Measurements from ENCODE around the gene CELSR2.

Gene CELSR2

DNA sequence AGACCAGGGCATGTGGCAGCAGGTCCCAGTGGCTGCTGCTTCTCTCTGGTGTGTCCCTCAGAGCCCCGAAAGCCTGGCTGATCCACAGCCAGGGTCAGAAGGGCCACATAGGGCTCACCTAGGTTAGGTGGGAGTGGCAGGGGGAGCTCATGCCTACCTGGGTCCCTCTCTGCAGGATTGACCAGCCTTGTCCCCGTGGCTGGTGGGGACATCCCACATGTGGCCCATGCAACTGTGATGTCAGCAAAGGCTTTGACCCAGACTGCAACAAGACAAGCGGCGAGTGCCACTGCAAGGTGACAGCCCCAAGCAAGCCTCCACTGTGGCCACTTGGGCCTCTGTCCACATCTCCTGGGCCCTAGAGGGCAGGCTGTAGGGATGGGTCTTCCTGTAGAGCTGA, 15.7 kb downstream of the CELSR2 start:
- no peak for DNase-seq

DNA sequence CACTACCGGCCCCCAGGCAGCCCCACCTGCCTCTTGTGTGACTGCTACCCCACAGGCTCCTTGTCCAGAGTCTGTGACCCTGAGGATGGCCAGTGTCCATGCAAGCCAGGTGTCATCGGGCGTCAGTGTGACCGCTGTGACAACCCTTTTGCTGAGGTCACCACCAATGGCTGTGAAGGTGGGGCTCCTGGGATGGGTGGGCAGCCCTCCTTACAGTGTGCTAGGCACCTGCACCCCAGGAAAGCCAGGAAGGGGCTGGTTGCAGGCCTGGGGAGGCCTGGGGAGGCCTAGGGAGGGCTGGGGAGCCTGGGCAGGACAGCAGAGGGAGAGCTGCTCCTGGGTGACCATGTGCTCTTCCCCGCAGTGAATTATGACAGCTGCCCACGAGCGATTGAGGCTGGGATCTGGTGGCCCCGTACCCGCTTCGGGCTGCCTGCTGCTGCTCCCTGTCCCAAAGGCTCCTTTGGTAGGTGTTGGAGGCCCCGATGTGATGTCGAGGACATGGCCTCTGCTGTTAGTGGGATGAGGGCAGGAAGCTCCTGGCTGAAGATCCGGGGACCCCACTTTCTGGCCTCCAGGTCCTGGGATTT, 16.5 kb downstream of the CELSR2 start:
- DNase-seq = no peak

DNA sequence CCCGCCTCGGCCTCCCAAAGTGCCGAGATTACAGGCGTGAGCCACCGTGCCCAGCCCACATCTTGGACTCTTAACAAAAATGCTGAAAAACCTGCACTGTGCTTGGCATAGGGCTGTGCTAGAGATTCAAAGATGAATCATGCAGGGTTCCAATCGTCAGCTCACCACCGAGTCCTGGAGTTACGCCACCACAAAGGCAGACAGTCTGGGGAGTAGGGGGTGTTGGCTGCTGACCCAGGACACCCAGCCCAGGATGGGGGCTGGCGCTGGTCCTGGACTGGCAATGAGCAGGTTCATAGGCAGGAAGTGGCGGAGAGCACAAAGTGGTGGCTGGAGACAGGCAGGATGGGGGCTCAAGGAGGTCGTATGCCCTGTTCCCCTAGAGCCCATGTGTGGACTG, 17.6 kb downstream of the CELSR2 start:
- no peak for DNase-seq

DNA sequence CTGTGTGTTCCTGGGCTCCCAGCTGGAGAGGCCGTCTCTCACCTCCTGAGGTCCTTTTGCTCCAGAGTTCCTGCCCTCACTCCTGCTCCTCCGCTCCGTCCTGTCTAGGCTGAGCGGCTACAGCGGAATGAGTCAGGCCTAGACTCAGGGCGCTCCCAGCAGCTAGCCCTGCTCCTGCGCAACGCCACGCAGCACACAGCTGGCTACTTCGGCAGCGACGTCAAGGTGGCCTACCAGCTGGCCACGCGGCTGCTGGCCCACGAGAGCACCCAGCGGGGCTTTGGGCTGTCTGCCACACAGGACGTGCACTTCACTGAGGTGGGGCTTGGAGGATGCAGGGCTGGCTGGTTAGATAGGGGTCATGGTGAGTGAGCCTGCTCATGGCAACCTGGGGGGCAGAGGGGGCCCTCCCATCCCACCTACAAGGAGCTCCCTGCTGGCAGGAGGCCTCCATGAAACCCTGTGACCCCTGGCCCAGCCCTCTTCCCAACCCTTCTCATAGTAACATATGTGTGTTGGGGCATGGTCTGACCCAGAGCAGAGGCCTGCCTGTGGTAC, 18.5 kb downstream of the CELSR2 start:
- DNase-seq = no peak

DNA sequence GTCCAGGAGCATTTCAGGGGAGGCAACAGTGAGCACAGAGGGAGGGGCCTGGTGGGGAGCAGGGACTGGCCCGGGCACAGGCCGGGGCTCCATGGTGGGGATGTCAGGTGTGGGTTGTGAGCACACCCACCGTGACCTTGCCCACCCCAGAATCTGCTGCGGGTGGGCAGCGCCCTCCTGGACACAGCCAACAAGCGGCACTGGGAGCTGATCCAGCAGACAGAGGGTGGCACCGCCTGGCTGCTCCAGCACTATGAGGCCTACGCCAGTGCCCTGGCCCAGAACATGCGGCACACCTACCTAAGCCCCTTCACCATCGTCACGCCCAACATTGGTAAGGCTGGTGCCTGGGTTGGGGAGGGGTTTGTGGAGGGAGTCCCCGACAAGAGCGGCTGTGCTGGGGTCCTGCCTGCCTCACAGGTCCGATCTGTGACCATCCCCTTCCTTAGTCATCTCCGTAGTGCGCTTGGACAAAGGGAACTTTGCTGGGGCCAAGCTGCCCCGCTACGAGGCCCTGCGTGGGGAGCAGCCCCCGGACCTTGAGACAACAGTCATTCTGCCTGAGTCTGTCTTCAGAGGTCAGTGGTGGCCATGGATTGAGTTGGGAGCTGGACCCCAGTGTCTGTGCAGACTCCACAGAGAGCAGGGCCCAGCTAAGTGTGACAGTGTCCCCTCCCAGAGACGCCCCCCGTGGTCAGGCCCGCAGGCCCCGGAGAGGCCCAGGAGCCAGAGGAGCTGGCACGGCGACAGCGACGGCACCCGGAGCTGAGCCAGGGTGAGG, 19.3 kb downstream of the CELSR2 start:
- DNase-seq = no peak

DNA sequence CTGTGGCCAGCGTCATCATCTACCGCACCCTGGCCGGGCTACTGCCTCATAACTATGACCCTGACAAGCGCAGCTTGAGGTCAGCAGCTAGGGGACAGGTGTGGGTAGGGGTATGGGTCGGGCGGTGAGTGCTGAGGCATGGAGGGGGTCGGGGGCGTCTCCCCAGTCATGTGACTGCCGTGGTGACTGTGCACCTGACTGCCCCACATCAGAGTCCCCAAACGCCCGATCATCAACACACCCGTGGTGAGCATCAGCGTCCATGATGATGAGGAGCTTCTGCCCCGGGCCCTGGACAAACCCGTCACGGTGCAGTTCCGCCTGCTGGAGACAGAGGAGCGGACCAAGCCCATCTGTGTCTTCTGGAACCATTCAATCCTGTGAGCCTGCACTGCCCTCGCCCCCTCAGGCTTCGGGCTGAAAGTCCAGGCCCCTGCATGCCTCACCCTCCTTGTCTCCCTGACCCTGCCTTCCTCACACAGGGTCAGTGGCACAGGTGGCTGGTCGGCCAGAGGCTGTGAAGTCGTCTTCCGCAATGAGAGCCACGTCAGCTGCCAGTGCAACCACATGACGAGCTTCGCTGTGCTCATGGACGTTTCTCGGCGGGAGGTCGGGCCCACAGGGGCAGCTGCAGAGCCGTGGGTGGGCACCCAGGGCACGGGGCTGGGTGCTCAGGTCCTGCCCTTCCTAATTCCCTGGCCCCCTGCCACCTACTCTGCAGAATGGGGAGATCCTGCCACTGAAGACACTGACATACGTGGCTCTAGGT, 20.1 kb downstream of the CELSR2 start:
- DNase-seq = no peak

DNA sequence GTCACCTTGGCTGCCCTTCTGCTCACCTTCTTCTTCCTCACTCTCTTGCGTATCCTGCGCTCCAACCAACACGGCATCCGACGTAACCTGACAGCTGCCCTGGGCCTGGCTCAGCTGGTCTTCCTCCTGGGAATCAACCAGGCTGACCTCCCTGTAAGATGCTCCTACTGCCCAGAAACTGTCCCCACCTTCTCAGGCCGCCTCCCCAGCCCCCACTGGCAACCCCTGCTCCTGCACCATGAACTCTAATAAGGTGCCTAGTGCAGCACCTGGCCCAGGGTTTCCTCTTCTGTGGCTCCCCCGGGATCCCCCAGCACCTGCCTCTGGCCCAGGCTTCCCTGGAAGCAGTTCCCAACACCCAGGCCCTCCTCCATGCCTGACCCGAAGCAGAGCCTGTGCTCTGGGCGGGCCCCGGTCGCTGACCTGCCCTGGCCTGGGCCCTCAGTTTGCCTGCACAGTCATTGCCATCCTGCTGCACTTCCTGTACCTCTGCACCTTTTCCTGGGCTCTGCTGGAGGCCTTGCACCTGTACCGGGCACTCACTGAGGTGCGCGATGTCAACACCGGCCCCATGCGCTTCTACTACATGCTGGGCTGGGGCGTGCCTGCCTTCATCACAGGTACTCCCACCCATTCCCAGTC, 20.8 kb downstream of the CELSR2 start:
- DNase-seq = no peak

DNA sequence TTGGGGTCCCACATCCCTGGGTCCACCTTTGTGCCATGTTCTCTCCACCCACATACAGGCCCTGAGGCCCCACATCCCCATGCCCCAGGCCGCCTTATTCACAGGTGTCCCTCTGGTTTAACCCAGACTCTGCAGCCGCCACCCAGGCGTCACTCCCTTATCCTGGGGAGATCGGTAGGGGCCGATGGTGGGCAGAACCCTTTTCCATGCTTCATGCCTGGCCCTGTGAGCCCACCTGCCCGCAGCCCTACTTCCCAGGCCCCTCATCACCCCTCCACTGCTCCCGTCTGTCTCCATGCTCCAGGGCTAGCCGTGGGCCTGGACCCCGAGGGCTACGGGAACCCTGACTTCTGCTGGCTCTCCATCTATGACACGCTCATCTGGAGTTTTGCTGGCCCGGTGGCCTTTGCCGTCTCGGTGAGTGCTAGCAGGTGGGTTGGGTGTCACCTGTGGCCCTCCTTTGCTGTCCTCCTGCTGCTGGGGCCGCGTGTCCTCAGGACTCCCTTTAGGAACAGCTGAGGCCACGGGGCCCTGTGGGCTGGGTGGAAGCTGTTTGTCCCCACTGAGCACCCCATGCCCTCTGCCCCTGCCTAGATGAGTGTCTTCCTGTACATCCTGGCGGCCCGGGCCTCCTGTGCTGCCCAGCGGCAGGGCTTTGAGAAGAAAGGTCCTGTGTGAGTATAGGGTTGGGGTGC, 21.4 kb downstream of the CELSR2 start:
- no peak for DNase-seq

DNA sequence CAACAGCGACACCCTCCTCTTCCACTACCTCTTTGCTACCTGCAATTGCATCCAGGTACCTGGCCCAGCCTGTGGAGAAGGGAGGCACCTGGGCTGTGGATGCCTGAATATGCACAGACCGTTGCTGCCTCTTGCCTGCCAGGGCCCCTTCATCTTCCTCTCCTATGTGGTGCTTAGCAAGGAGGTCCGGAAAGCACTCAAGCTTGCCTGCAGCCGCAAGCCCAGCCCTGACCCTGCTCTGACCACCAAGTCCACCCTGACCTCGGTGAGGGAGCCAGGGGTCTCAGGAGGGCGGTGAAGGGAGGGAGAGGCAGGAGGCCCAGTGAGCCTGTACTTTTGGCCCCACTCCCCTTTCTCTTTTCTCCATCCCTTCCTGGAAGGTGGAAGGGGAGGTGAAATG, 22.1 kb downstream of the CELSR2 start:
- DNase-seq = no peak

DNA sequence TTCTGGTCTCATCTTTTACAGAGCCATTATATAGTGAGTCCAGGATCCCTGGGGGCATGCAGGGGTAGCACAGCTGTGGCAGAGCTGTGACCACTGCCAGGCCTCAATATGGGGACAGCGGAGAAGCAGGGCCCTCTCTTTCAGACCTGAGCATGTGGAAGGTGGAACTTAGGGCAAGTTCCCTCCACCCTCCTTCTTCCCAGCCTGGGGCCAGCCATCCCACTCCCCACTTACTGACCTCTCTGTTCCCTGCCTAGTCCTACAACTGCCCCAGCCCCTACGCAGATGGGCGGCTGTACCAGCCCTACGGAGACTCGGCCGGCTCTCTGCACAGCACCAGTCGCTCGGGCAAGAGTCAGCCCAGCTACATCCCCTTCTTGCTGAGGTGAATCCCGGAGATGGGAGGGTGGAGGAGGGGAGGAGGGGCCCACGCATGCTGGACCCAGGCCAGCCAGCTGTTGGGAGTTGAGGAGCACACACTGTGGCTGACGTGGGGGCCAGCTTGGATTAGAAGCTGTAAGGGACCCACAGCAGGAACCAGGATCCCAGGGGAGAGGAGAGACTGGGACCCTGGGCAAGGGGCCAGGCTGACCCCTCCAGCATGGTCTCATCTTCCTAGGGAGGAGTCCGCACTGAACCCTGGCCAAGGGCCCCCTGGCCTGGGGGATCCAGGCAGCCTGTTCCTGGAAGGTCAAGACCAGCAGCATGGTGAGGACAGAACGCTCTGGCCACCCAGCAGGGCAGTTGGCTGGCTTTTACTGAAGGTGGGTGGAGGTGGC, 22.9 kb downstream of the CELSR2 start:
- DNase-seq = no peak

DNA sequence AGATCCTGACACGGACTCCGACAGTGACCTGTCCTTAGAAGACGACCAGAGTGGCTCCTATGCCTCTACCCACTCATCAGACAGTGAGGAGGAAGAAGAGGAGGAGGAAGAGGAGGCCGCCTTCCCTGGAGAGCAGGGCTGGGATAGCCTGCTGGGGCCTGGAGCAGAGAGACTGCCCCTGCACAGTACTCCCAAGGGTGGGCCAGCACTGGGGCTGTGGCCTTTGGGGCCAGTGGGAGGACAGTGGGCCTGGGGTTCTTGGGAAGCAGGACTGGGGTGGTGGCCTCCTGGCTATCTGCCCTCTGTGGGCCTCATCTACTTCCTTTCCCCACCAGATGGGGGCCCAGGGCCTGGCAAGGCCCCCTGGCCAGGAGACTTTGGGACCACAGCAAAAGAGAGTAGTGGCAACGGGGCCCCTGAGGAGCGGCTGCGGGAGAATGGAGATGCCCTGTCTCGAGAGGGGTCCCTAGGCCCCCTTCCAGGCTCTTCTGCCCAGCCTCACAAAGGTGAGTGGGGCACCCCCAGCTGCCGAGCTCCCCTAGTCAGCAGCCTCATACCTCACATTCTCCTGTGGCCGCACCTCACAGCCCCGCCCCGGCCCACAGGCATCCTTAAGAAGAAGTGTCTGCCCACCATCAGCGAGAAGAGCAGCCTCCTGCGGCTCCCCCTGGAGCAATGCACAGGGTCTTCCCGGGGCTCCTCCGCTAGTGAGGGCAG, 23.6 kb downstream of the CELSR2 start:
- DNase-seq = no peak

DNA sequence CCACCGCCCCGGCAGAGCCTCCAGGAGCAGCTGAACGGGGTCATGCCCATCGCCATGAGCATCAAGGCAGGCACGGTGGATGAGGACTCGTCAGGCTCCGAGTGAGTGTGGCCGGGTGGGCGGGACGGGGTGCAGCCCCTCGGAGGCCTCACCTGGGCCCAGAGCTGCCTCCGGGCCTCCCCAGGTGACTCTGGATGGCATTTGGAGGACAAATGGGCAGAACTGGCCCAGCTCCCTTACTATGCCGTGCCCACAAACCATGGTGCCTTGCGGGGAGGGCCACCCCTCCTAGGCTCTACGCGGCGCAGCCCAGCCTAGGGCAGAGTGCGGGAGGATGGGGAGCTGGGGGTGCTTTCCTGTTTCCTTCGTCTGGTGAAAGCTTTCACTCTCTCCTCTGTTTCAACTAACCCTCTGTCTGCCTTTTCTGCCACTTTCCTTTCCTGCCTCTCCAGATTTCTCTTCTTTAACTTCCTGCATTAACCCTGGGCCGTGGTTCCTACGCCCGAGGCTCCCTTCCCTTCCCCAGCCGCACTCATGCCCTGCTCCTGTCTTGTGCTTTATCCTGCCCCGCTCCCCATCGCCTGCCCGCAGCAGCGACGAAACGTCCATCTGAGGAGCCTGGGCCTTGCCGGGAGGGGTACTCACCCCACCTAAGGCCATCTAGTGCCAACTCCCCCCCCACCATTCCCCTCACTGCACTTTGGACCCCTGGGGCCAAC, 24.4 kb downstream of the CELSR2 start:
- no peak for DNase-seq

DNA sequence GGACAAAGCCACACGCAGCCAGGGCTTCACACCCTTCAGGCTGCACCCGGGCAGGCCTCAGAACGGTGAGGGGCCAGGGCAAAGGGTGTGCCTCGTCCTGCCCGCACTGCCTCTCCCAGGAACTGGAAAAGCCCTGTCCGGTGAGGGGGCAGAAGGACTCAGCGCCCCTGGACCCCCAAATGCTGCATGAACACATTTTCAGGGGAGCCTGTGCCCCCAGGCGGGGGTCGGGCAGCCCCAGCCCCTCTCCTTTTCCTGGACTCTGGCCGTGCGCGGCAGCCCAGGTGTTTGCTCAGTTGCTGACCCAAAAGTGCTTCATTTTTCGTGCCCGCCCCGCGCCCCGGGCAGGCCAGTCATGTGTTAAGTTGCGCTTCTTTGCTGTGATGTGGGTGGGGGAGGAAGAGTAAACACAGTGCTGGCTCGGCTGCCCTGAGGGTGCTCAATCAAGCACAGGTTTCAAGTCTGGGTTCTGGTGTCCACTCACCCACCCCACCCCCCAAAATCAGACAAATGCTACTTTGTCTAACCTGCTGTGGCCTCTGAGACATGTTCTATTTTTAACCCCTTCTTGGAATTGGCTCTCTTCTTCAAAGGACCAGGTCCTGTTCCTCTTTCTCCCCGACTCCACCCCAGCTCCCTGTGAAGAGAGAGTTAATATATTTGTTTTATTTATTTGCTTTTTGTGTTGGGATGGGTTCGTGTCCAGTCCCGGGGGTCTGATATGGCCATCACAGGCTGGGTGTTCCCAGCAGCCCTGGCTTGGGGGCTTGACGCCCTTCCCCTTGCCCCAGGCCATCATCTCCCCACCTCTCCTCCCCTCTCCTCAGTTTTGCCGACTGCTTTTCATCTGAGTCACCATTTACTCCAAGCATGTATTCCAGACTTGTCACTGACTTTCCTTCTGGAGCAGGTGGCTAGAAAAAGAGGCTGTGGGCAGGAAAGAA, 25.5 kb downstream of the CELSR2 start:
- DNase-seq = peak; percentile 26 to 50

DNA sequence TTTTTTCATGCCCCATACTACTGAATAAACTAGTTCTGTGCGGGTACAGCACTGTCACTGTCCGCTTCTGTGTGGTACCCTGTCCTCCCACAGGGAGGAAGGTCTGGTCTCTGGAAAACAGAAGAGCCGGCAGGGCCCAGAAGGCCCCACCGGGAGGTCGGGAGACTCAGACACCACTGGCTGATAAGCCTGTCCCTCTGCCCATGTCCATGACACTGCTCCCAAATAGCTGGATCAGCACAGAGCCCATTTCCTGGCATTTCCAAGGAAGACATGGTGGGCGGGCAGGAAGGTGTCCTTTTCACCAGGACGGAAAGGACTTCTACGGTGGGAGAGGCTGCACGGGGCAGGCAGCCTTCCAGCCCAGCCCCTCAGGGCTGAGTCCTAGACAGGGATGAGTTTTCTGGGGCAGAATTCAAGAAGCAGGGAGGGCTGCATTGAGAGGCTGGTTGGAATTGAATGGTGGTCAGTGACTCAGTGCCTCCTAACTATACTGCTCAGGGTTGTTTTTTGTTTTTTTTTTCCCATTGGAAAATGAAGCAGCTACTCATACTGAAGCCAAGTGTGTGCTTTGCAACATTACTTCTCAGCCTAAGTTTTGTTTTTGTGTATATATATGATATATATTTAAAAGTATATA, 26.5 kb downstream of the CELSR2 start:
- DNase-seq = no peak

DNA sequence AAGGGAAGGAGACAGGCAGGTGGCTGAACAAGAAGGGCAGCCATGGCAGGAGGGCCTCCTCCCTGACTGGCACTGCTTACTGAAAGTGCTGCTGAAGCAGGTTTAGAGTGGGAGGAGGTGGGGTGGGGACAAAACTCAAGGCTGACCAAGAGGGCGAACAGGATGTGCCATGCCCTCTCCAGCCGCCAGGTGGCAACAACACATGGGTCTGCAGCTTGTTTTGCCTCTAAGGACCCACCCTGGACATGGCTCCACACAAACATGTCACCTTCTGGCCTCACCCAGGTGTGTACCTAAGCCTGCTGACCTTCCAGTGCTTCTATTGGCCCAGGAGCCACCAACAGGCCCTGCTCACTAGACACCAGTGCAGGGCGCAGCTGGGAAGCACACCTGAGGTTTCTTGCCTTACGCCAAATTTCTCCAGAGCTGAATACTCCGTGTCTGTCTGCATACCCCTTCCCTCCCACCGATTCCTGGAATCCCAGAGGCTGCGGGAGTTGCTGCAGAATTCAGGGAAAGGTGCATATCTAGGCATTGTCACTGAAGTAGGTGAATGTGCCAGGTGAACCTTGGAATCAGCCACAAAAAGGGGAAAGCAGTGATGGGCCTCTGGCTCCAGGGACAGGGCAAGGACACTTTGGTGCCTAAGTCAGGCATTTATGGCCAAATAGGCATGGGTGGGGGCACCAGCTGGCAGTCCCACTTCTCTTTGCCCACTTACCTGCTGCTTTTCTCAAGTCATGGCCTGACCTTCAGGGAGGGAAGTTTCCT, 28.3 kb downstream of the CELSR2 start:
- DNase-seq = peak; percentile 37 to 55

DNA sequence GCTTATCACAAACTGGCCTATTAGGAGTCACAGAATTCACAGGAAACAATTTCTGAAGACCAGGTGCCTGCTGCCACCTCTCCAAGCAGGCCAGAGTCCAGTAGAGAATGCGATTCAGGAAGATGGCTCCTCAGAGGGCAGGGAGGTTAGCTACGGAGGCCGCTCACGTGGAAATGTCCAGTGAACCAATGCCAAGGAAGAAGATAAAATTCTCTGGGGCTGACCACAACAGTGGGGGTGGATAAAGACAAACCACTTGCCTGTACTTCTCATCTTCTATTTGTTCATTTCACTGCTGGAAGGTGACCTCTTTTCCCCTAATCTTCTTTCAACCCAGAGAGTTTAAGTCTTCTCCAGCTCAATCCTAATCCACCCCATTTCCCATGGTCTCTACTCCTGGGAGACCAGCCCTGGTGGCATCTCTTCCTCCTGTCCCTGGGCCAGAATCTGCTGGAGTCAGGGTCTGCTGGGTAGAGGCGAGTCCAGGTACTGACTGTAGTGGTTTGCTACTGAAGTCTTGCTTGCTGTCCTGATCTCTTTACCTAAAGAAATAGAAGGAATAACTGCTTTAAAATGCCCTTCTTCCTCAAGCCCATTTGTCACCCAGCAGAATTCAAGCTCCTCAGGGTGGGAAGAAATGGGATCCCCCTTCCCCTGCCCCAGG, 30.4 kb downstream of the CELSR2 start:
- no peak for DNase-seq

DNA sequence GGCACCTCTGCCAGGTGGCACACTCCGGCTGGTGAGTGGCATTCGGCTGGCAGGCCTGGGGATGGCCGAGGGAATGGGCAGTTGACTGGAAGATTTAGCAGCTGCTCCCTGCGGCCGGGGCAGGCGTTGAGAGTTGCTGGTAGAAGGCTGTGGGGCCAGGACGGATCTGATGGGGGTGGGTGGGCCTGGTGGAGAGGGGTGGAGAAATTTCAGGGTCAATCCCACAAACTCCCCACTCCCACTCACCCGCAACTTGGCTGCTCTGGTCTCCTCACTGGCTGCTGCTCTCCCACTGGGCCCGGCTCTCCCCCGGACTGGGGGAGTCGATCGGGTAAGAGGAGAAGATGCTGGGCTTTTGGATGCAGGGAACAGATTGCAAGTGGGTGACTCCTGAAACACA, 31.5 kb downstream of the CELSR2 start:
- DNase-seq = no peak

All from NCI-H2081 (cell line).